Neural crest cell (in vitro differentiated cells): ENCODE results near the gene C5. TPM values are rescaled to one million over a fixed set of nuclear protein-coding genes. Genes with fewer than 3 reads are reported as not detected.
"Not testable (repeated sequence)": the region's sequence is repeated elsewhere in the genome, so short reads cannot be mapped to it uniquely, and the experiment has no call there.

Experiments used
- DNase-seq: peaks from one replicate; pipeline ENCODE4 v3.0.0; 2021; ENCODE audit warnings: low read depth, mixed read lengths, low spot score
- H3K27ac Mint-ChIP-seq: one replicate; pipeline ENCODE4 v1.8.0; 2021; ENCODE audit warnings: mild to moderate bottlenecking, mixed read lengths; ENCODE audit not compliant: unreplicated experiment
- H3K27me3 Mint-ChIP-seq: 2 replicates; pipeline ENCODE4 v1.8.0; 2021; ENCODE audit warnings: low read depth, mild to moderate bottlenecking, mixed read lengths
- H3K36me3 Mint-ChIP-seq: 2 replicates; pipeline ENCODE4 v1.8.0; 2021; ENCODE audit warnings: low read depth, mild to moderate bottlenecking, mixed read lengths
- H3K4me1 Mint-ChIP-seq: 2 replicates; pipeline ENCODE4 v1.8.0; 2021; ENCODE audit warnings: mixed read lengths
- H3K4me3 Mint-ChIP-seq: one replicate; pipeline ENCODE4 v1.8.0; 2021; ENCODE audit warnings: mild to moderate bottlenecking, mixed read lengths
- H3K9me3 Mint-ChIP-seq: 2 replicates; pipeline ENCODE4 v1.8.0; 2021; ENCODE audit warnings: mixed read lengths
- total RNA-seq: library from RNA; stranded (reverse); gene quantifications from 2 replicates; pipeline ENCODE4 v1.2.1, GENCODE V29; 2021
- TF ChIP-seq, protein P1 (sequence below): fragments of 200-600 bp; sonication (generic); conservative IDR thresholded peaks from 2 replicates; pipeline ENCODE4 v1.5.0; 2021; ENCODE audit warnings: antibody characterized with exemption, mild to moderate bottlenecking

C5 gene
- total RNA-seq, 1 donor from 2014 or later, result 9.4 TPM

GRCh38 chr9:121038804-121039203, 11.3 kb downstream of the C5 start:
- H3K9me3 Mint-ChIP-seq, result no peaks in the 10 kb centered on the region
- TF ChIP-seq, protein P1, sequence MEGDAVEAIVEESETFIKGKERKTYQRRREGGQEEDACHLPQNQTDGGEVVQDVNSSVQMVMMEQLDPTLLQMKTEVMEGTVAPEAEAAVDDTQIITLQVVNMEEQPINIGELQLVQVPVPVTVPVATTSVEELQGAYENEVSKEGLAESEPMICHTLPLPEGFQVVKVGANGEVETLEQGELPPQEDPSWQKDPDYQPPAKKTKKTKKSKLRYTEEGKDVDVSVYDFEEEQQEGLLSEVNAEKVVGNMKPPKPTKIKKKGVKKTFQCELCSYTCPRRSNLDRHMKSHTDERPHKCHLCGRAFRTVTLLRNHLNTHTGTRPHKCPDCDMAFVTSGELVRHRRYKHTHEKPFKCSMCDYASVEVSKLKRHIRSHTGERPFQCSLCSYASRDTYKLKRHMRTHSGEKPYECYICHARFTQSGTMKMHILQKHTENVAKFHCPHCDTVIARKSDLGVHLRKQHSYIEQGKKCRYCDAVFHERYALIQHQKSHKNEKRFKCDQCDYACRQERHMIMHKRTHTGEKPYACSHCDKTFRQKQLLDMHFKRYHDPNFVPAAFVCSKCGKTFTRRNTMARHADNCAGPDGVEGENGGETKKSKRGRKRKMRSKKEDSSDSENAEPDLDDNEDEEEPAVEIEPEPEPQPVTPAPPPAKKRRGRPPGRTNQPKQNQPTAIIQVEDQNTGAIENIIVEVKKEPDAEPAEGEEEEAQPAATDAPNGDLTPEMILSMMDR, result no peak
- no peak overlapping the region for H3K4me3 Mint-ChIP-seq
- no peak overlapping the region for H3K27ac Mint-ChIP-seq
- DNase-seq, result no peak
- no peaks in the 10 kb centered on the region for H3K4me1 Mint-ChIP-seq
- H3K36me3 Mint-ChIP-seq, result no peaks in the 10 kb centered on the region
- no peaks in the 10 kb centered on the region for H3K27me3 Mint-ChIP-seq

- DNase-seq, result no peak
- TF ChIP-seq, protein P1, result no peak
- no peaks in the 10 kb centered on the region for H3K9me3 Mint-ChIP-seq
- H3K36me3 Mint-ChIP-seq, result no peaks in the 10 kb centered on the region
- H3K4me3 Mint-ChIP-seq, result no peak overlapping the region
- H3K27ac Mint-ChIP-seq, result no peak overlapping the region
- H3K27me3 Mint-ChIP-seq, result no peaks in the 10 kb centered on the region
- H3K4me1 Mint-ChIP-seq, result no peaks in the 10 kb centered on the region
Observed at GRCh38 chr9:121038362-121038761, 11.7 kb downstream of the C5 start.

DNA sequence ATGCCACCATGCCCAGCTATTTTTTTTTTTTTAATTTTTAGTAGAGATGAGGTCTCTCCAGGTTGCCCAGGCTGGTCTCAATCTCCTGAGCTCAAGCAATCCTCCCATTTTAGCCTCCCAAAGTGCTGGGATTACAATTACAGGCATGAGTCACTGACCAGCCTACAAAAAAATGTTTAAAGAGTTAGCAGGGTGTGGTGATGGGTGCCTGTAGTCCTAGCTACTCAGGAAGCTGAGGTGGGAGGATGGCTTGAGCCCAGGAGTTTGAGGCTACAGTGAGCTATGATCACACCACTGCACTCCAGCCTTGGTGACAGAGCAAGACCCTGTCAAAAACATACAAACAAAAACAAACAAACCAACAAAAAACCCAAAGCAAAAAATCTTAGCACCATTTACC, 14.4 kb downstream of the C5 start:
- H3K4me1 Mint-ChIP-seq, H3K9me3 Mint-ChIP-seq, H3K27ac Mint-ChIP-seq, DNase-seq, H3K4me3 Mint-ChIP-seq, H3K36me3 Mint-ChIP-seq, H3K27me3 Mint-ChIP-seq: not testable (repeated sequence)

- DNase-seq, result no peak
- TF ChIP-seq, protein P1, result no peak
- no peaks in the 10 kb centered on the region for H3K4me1 Mint-ChIP-seq
- H3K27ac Mint-ChIP-seq, result no peak overlapping the region
- H3K36me3 Mint-ChIP-seq, result no peaks in the 10 kb centered on the region
- no peaks in the 10 kb centered on the region for H3K9me3 Mint-ChIP-seq
- no peaks in the 10 kb centered on the region for H3K27me3 Mint-ChIP-seq
- no peak overlapping the region for H3K4me3 Mint-ChIP-seq
Observed at GRCh38 chr9:121034529-121034928, 15.5 kb downstream of the C5 start.

- TF ChIP-seq, protein P1, result no peak
- Mint-ChIP-seq H3K27ac (no peak overlapping the region), H3K27me3 (no peaks in the 10 kb centered on the region), H3K4me1 (peaks cover 7% of the 10 kb centered on the region), H3K4me3 (no peak overlapping the region), H3K9me3 (peaks cover 4% of the 10 kb centered on the region), H3K36me3 (peaks cover 5% of the 10 kb centered on the region)
- DNase-seq, result no peak
Observed at GRCh38 chr9:121029469-121029868, 20.6 kb downstream of the C5 start.

- H3K27ac Mint-ChIP-seq, H3K27me3 Mint-ChIP-seq, H3K36me3 Mint-ChIP-seq, H3K9me3 Mint-ChIP-seq, DNase-seq, H3K4me1 Mint-ChIP-seq, H3K4me3 Mint-ChIP-seq: not testable (repeated sequence)
Observed at GRCh38 chr9:121028285-121028684, 21.8 kb downstream of the C5 start.

DNA sequence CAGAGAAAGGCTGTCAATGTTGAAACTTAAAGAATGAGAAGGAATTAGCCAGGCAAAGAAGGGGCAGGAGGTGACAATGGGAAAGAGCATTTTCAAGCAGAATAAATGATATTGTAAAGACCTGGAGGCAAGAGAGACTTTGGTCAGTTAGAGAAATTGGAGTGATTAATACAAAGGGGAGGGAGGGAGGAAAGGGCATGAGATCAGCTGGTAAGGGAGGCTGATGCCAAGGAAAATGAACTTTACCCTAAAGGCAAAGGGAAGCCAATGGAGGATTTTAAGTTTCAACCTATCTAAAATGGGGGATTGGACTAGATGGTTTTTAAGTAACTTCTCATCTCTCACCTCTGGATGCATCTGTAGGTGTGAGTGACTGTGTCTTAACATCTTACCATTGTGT, 23.3 kb downstream of the C5 start:
- H3K9me3 Mint-ChIP-seq, result peaks cover 6% of the 10 kb centered on the region
- peaks cover 7% of the 10 kb centered on the region for H3K36me3 Mint-ChIP-seq
- TF ChIP-seq, protein P1, result no peak
- no peak overlapping the region for H3K27ac Mint-ChIP-seq
- no peaks in the 10 kb centered on the region for H3K27me3 Mint-ChIP-seq
- DNase-seq, result no peak
- H3K4me3 Mint-ChIP-seq, result no peak overlapping the region
- peaks cover 7% of the 10 kb centered on the region for H3K4me1 Mint-ChIP-seq
